HEK293 (cell line): ENCODE data around the gene LZTR1.

Experiments used
- CTCF ChIA-PET: fragments of 350-600 bp; formaldehyde crosslinking; extraction: SDS; loops from one replicate; lab custom pipeline; 2021; ENCODE audit warnings: antibody characterized with exemption; lab: Yijun Ruan, JAX
- POLR2A ChIA-PET: fragments of 300-600 bp; formaldehyde crosslinking; extraction: SDS; loops from one replicate; lab custom pipeline; 2020; ENCODE audit warnings: antibody characterized with exemption, inconsistent platforms; lab: Yijun Ruan, JAX
- H3K27ac ChIP-seq: fragments of 200-500 bp; sonication (Bioruptor generic); 2 replicates; pipeline ENCODE4 v1.5.1; 2014; ENCODE audit warnings: low read depth, low read length, control low read depth, inconsistent platforms; ENCODE audit errors: extremely low read depth
- H3K36me3 ChIP-seq, 2 experiments: fragments of 200-500 bp in 1 of 2; sonication (Bioruptor generic) in 1 of 2; 1 replicate in 1 of 2; 2 replicates in 1 of 2; pipeline ENCODE4 v1.5.1; 2014 to 2017; ENCODE audit warnings: inconsistent platforms in 2 of 2, low read length in 2 of 2; ENCODE audit not compliant: control insufficient read depth in 2 of 2, insufficient read depth in 1 of 2
- H3K4me1 ChIP-seq: fragments of 200-500 bp; sonication (Bioruptor generic); 2 replicates; pipeline ENCODE4 v1.5.1; 2014; ENCODE audit warnings: mild to moderate bottlenecking, low read length, inconsistent platforms; ENCODE audit not compliant: control insufficient read depth, insufficient read depth
- H3K4me3 ChIP-seq: 2 replicates; pipeline ENCODE4 v1.5.1; 2011; ENCODE audit warnings: low read depth, mild to moderate bottlenecking, control low read depth, low read length, moderate library complexity
- H3K9me3 ChIP-seq: fragments of 200-500 bp; sonication (Bioruptor generic); 2 replicates; pipeline ENCODE4 v1.5.1; 2014; ENCODE audit warnings: low read depth, low read length, inconsistent platforms; ENCODE audit not compliant: control insufficient read depth, insufficient read depth
- BCL6B ChIP-seq: fragments of 450-650 bp; formaldehyde crosslinking; IDR thresholded peaks from 2 replicates; pipeline ENCODE4 v1.5.1; 2017; ENCODE audit warnings: missing biosample characterization, missing genetic modification characterization
- CTCF ChIP-seq: fragments of 450-650 bp; formaldehyde crosslinking; IDR thresholded peaks from 2 replicates; pipeline ENCODE4 v1.5.1; 2016; ENCODE audit warnings: missing biosample characterization, missing genetic modification characterization
- HIC1 ChIP-seq: fragments of 450-650 bp; formaldehyde crosslinking; IDR thresholded peaks from 2 replicates; pipeline ENCODE4 v1.5.1; 2016; ENCODE audit warnings: missing biosample characterization, missing genetic modification characterization
- KLF7 ChIP-seq: fragments of 450-650 bp; formaldehyde crosslinking; IDR thresholded peaks from 2 replicates; pipeline ENCODE4 v1.5.1; 2016; ENCODE audit warnings: missing biosample characterization, missing genetic modification characterization, borderline replicate concordance
- ZBTB6 ChIP-seq: fragments of 450-650 bp; formaldehyde crosslinking; IDR thresholded peaks from 2 replicates; pipeline ENCODE4 v1.5.1; 2017; ENCODE audit warnings: missing biosample characterization, missing genetic modification characterization
- ZFP37 ChIP-seq: fragments of 450-650 bp; formaldehyde crosslinking; IDR thresholded peaks from 2 replicates; pipeline ENCODE4 v1.5.1; 2016; ENCODE audit warnings: missing biosample characterization, missing genetic modification characterization
- ZNF175 ChIP-seq: fragments of 450-650 bp; formaldehyde crosslinking; IDR thresholded peaks from 2 replicates; pipeline ENCODE4 v1.5.1; 2016; ENCODE audit warnings: missing biosample characterization, missing genetic modification characterization
- ZNF292 ChIP-seq: fragments of 450-650 bp; formaldehyde crosslinking; IDR thresholded peaks from 2 replicates; pipeline ENCODE4 v1.5.1; 2016; ENCODE audit warnings: low read depth, missing biosample characterization, missing genetic modification characterization, borderline replicate concordance
- ZNF324 ChIP-seq: fragments of 450-650 bp; formaldehyde crosslinking; IDR thresholded peaks from 2 replicates; pipeline ENCODE4 v1.5.1; 2016; ENCODE audit warnings: missing biosample characterization, missing genetic modification characterization
- ZNF544 ChIP-seq: fragments of 450-650 bp; formaldehyde crosslinking; IDR thresholded peaks from 2 replicates; pipeline ENCODE4 v1.5.0; 2017; ENCODE audit warnings: missing biosample characterization, missing genetic modification characterization
- ZNF645 ChIP-seq: fragments of 450-650 bp; formaldehyde crosslinking; IDR thresholded peaks from 2 replicates; pipeline ENCODE4; 2016; ENCODE audit warnings: missing biosample characterization, missing genetic modification characterization
- ZNF777 ChIP-seq: fragments of 450-650 bp; formaldehyde crosslinking; IDR thresholded peaks from 2 replicates; pipeline ENCODE4 v1.5.1; 2017; ENCODE audit warnings: missing biosample characterization, missing genetic modification characterization, borderline replicate concordance

LZTR1 gene

GRCh38 chr22:20990184-20991180, 8.4 kb downstream of the LZTR1 start:
- Histone ChIP-seq H3K4me1 (no peaks in the 10 kb centered on the region), H3K9me3 (no peaks in the 10 kb centered on the region), H3K36me3 (peaks cover 4 to 96% of the 10 kb centered on the region in 2 experiments; a peak in 2 of 3 replicates)
- CTCF ChIA-PET = interaction anchor here (0.5 to 1.4 kb wide), 3 partner anchors 8 to 572 kb away, joined by 4 to 7 read pairs (median 7); partner anchors contain the start of gene LZTR1
- no peak for TF ChIP-seq ZFP37 (tag by site-specific recombination)
- no peak for TF ChIP-seq ZBTB6
- TF ChIP-seq ZNF777 = no peak
- no peak for TF ChIP-seq ZNF175
- TF ChIP-seq KLF7 (tag by site-specific recombination) = no peak
- TF ChIP-seq, all 188 proteins: peak for 0
- Histone ChIP-seq H3K27ac (no peak overlapping the region), H3K4me3 (no peak overlapping the region)
- POLR2A ChIA-PET = interaction anchor here (1.4 to 2.4 kb wide), 3 partner anchors 8 to 12 kb away, joined by 6 to 22 read pairs (median 20); partner anchors contain the start of genes LZTR1 and THAP7

- TF ChIP-seq HIC1 (tag by site-specific recombination) (no peak), CTCF (tag by site-specific recombination) (no peak), ZNF544 (tag by site-specific recombination) (no peak), BCL6B (tag by site-specific recombination) (no peak), ZNF645 (tag by site-specific recombination) (no peak), ZNF292 (tag by site-specific recombination) (no peak), ZNF324 (tag by site-specific recombination) (no peak)
- Histone ChIP-seq H3K4me3 (no peak overlapping the region), H3K36me3 (peaks cover 0 to 96% of the 10 kb centered on the region in 2 experiments; a peak in 2 of 3 replicates), H3K4me1 (no peaks in the 10 kb centered on the region), H3K9me3 (no peaks in the 10 kb centered on the region), H3K27ac (no peak overlapping the region)
- ChIA-PET CTCF (interaction anchor here (0.5 to 1.4 kb wide), 3 partner anchors 9 to 573 kb away, joined by 4 to 7 read pairs (median 7); partner anchors contain the start of gene LZTR1), POLR2A (interaction anchor here (1.4 to 2.4 kb wide), 3 partner anchors 8 to 11 kb away, joined by 6 to 22 read pairs (median 20); partner anchors contain the start of genes LZTR1 and THAP7)
Measured at GRCh38 chr22:20991252-20992055, 9.4 kb downstream of the LZTR1 start.
